WTC11 (cell line): ENCODE measurements around the gene CCDC87. TPM values are rescaled to one million over a fixed set of nuclear protein-coding genes. Genes with fewer than 3 reads are reported as not detected.
A peak's percentile ranks its signal among the peaks of the same experiment; 100 is the strongest.

Experiments used
- ATAC-seq: fragments of 200-7000 bp; cut with Tn5 transposase; 2 replicates; pipeline ENCODE4 v1.10.0; 2021; ENCODE audit warnings: mild to moderate bottlenecking, moderate library complexity
- CTCF ChIA-PET: fragments of 300-600 bp; sonication (Branson Sonifier 250); formaldehyde crosslinking; loops from one replicate; lab custom pipeline; 2021; ENCODE audit warnings: antibody characterized with exemption; lab: Charles Lee
- POLR2A ChIA-PET: fragments of 350-600 bp; sonication (Branson Sonifier 250); formaldehyde crosslinking; loops from one replicate; lab custom pipeline; 2021; ENCODE audit warnings: antibody characterized with exemption; lab: Charles Lee
- DNase-seq: peaks from one replicate; pipeline ENCODE4 v3.0.0; 2021; ENCODE audit warnings: low spot score
- H3K27ac Mint-ChIP-seq: 2 replicates; pipeline ENCODE4 v1.8.0; 2021; ENCODE audit warnings: mixed read lengths
- H3K27me3 Mint-ChIP-seq: 2 replicates; pipeline ENCODE4 v1.8.0; 2021; ENCODE audit warnings: low read depth, mild to moderate bottlenecking, moderate library complexity, mixed read lengths
- H3K36me3 Mint-ChIP-seq: 2 replicates; pipeline ENCODE4 v1.8.0; 2021; ENCODE audit warnings: mixed read lengths
- H3K4me1 Mint-ChIP-seq: 2 replicates; pipeline ENCODE4 v1.8.0; 2022; ENCODE audit warnings: mixed read lengths
- H3K4me3 Mint-ChIP-seq: 2 replicates; pipeline ENCODE4 v1.8.0; 2021; ENCODE audit warnings: mild to moderate bottlenecking, moderate library complexity, mixed read lengths
- H3K9me3 Mint-ChIP-seq: 2 replicates; pipeline ENCODE4 v1.8.0; 2021; ENCODE audit warnings: mixed read lengths
- ATF1 ChIP-seq: sonication (generic); formaldehyde crosslinking; IDR thresholded peaks from 2 replicates; pipeline ENCODE4 v1.8.1; 2023; ENCODE audit warnings: mild to moderate bottlenecking, moderate library complexity, missing genetic modification reagents
- CREM ChIP-seq: sonication (generic); formaldehyde crosslinking; IDR thresholded peaks from 2 replicates; pipeline ENCODE4 v1.8.1; 2022; ENCODE audit warnings: mild to moderate bottlenecking, missing genetic modification reagents, moderate library complexity
- EMX1 ChIP-seq: fragments of 250-450 bp; sonication (Bioruptor Pico); IDR thresholded peaks from 2 replicates; pipeline ENCODE4 v1.8.0; 2021; ENCODE audit warnings: mild to moderate bottlenecking
- FOXK1 ChIP-seq: sonication (generic); formaldehyde crosslinking; IDR thresholded peaks from 2 replicates; pipeline ENCODE4 v1.8.0; 2022; ENCODE audit warnings: mild to moderate bottlenecking, moderate library complexity, missing genetic modification reagents
- FOXP1 ChIP-seq: sonication (generic); formaldehyde crosslinking; IDR thresholded peaks from 2 replicates; pipeline ENCODE4 v1.8.0; 2022; ENCODE audit warnings: missing genetic modification reagents, mild to moderate bottlenecking, moderate library complexity, borderline replicate concordance
- GTF2I ChIP-seq: fragments of 250-450 bp; sonication (Bioruptor Pico); conservative IDR thresholded peaks from 2 replicates; pipeline ENCODE4 v1.4.0; 2021; ENCODE audit warnings: mild to moderate bottlenecking
- JAZF1 ChIP-seq: fragments of 250-450 bp; sonication (Bioruptor Pico); IDR thresholded peaks from 2 replicates; pipeline ENCODE4 v1.9.0; 2021; ENCODE audit warnings: moderate library complexity, mild to moderate bottlenecking, inconsistent platforms
- TEAD4 ChIP-seq: sonication (generic); formaldehyde crosslinking; IDR thresholded peaks from 2 replicates; pipeline ENCODE4 v1.8.0; 2022; ENCODE audit warnings: mild to moderate bottlenecking, missing genetic modification reagents
- ZNF423 ChIP-seq: fragments of 250-450 bp; sonication (Bioruptor Pico); IDR thresholded peaks from 2 replicates; pipeline ENCODE4 v2.1.2; 2022; ENCODE audit warnings: mild to moderate bottlenecking, moderate library complexity
- total RNA-seq: library from RNA; stranded (reverse); gene quantifications from 3 replicates; pipeline ENCODE4 v1.2.3, GENCODE V29; 2021
- TF ChIP-seq, protein P1 (sequence below): fragments of 250-450 bp; sonication (Bioruptor Pico); IDR thresholded peaks from 2 replicates; pipeline ENCODE4 v2.1.2; 2022; ENCODE audit warnings: mild to moderate bottlenecking, moderate library complexity
- TF ChIP-seq, protein P2 (sequence below): sonication (generic); formaldehyde crosslinking; IDR thresholded peaks from 2 replicates; pipeline ENCODE4 v1.8.1; 2022; ENCODE audit warnings: mild to moderate bottlenecking, missing genetic modification reagents, moderate library complexity, borderline replicate concordance
- TF ChIP-seq, protein P3 (sequence below): fragments of 250-450 bp; sonication (Bioruptor Pico); IDR thresholded peaks from 2 replicates; pipeline ENCODE4 v1.8.0; 2021; ENCODE audit warnings: mild to moderate bottlenecking
- TF ChIP-seq, protein P4 (sequence below): sonication (generic); formaldehyde crosslinking; IDR thresholded peaks from 2 replicates; pipeline ENCODE4 v1.8.1; 2022; ENCODE audit warnings: low read depth, missing genetic modification reagents, borderline replicate concordance
- TF ChIP-seq, protein P5 (sequence below): sonication (generic); formaldehyde crosslinking; IDR thresholded peaks from 2 replicates; pipeline ENCODE4 v1.8.1; 2023; ENCODE audit warnings: mild to moderate bottlenecking, moderate library complexity, missing genetic modification reagents
- TF ChIP-seq, protein P6 (sequence below): fragments of 200-600 bp; IDR thresholded peaks from 2 replicates; pipeline ENCODE4 v1.8.0; 2022; ENCODE audit warnings: antibody characterized with exemption

Gene CCDC87
- total RNA-seq, 1 experiment from 2014 or later, result 0.85 TPM

DNA sequence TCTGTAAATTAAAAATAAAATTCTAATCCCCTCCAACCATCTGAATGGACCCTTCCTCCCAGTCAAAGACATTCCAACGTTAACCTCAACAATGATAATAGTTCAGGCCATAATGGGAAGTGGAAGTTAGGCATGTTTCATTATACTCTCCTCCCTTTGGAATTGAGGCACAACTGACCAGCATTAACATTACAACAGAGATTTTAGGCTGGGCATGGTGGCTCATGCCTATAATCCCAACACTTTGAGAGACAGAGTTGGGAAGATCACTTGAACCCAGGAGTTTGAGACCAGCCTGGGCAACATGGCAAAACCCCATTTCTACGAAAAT, 22.0 kb downstream of the CCDC87 start (continued):
- TF ChIP-seq GTF2I (CRISPR knock-in tag) (no peak), CREM (CRISPR knock-in tag) (no peak), TEAD4 (CRISPR knock-in tag) (no peak)
- TF ChIP-seq, protein P1, sequence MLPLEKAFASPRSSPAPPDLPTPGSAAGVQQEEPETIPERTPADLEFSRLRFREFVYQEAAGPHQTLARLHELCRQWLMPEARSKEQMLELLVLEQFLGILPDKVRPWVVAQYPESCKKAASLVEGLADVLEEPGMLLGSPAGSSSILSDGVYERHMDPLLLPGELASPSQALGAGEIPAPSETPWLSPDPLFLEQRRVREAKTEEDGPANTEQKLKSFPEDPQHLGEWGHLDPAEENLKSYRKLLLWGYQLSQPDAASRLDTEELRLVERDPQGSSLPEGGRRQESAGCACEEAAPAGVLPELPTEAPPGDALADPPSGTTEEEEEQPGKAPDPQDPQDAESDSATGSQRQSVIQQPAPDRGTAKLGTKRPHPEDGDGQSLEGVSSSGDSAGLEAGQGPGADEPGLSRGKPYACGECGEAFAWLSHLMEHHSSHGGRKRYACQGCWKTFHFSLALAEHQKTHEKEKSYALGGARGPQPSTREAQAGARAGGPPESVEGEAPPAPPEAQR (CRISPR knock-in tag), result no peak

DNA sequence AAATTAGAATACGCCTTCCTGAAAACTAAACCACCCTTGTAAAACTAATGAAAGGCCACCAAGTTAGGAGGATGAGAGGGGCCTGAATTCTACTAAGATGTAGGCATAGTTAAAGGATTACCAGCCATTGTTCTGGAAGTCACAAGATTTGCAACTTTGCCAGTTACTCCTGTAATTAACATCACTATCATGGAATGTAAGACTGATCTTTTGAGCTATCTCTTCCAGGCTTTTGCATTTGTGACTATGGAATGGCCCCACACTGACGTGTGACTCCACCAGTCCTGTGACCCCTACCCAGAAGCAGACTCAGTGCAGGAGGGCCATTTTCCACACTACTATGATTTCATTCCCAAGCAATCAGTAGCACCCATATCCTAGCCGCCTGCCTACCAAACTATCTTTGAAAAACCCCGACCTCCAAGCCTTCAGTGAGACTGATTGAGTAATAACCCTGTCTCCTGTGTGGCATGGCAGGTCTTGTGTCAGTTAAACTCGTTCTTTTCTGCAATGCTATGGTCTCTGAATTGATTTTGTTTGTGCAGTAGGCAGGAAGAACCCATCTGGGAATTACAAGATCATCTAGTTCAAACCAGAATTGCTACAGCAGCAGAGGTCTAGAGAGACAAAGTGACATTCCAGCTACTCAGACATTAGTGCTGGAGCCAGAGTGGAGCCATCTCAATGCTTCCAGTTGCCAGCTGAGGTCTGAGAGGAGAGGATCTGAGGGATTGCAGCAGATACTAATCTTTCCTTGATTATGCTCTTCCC, 22.6 kb downstream of the CCDC87 start:
- ATAC-seq (peak; percentile 70), DNase-seq (no peak)
- H3K4me1 Mint-ChIP-seq, result peaks cover 21% of the 10 kb centered on the region
- peak overlapping the region; percentile 94 for H3K27ac Mint-ChIP-seq
- peaks cover 21% of the 10 kb centered on the region for H3K36me3 Mint-ChIP-seq
- CTCF ChIA-PET, result interaction anchor here (0.5 to 3.9 kb wide), 6 partner anchors 11 to 841 kb away, joined by 3 to 23 read pairs (median 4); partner anchors contain the start of genes CCDC87, CCS and RBM4B
- TF ChIP-seq, protein P2, sequence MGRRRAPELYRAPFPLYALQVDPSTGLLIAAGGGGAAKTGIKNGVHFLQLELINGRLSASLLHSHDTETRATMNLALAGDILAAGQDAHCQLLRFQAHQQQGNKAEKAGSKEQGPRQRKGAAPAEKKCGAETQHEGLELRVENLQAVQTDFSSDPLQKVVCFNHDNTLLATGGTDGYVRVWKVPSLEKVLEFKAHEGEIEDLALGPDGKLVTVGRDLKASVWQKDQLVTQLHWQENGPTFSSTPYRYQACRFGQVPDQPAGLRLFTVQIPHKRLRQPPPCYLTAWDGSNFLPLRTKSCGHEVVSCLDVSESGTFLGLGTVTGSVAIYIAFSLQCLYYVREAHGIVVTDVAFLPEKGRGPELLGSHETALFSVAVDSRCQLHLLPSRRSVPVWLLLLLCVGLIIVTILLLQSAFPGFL (CRISPR knock-in tag), result no peak
- TF ChIP-seq, all 79 proteins: peak for 0
- Mint-ChIP-seq H3K9me3 (peaks cover 22% of the 10 kb centered on the region), H3K4me3 (no peak overlapping the region), H3K27me3 (peaks cover 28% of the 10 kb centered on the region)
- POLR2A ChIA-PET, result no interaction called here

DNA sequence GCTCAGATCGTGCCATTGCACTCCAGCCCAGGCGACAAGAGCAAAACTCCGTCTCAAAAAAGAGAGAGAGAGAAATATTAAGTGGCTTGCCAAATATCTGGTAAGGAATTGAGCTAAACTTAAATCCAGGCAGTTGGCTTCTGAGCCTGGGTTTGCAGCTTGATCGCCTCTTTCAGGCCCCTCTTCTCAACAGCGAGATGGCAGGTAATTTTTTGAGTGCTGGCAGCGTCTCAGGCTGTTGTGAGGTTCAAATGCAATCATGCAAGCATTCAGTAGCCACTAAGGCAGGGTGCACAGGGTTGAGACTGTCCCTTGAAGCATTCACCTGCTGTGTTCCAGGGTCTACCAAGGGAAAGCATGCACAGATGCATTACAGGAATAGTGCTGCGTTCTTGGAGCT, 23.8 kb downstream of the CCDC87 start:
- H3K4me3 Mint-ChIP-seq, result no peak overlapping the region
- no peak for ATAC-seq
- H3K27me3 Mint-ChIP-seq, result peaks cover 18% of the 10 kb centered on the region
- DNase-seq, result no peak
- CTCF ChIA-PET, result interaction anchor here (1.2 to 3.9 kb wide), 6 partner anchors 10 to 109 kb away, joined by 3 to 23 read pairs (median 5); partner anchors contain the start of genes CCDC87, CCS and RBM4B
- peaks cover 21% of the 10 kb centered on the region for H3K4me1 Mint-ChIP-seq
- H3K36me3 Mint-ChIP-seq, result peaks cover 9% of the 10 kb centered on the region
- TF ChIP-seq FOXP1, result no peak
- H3K27ac Mint-ChIP-seq, result peak overlapping the region; percentile 48; the same call in 1 of the 2 replicates
- POLR2A ChIA-PET, result no interaction called here
- H3K9me3 Mint-ChIP-seq, result peaks cover 10% of the 10 kb centered on the region

DNA sequence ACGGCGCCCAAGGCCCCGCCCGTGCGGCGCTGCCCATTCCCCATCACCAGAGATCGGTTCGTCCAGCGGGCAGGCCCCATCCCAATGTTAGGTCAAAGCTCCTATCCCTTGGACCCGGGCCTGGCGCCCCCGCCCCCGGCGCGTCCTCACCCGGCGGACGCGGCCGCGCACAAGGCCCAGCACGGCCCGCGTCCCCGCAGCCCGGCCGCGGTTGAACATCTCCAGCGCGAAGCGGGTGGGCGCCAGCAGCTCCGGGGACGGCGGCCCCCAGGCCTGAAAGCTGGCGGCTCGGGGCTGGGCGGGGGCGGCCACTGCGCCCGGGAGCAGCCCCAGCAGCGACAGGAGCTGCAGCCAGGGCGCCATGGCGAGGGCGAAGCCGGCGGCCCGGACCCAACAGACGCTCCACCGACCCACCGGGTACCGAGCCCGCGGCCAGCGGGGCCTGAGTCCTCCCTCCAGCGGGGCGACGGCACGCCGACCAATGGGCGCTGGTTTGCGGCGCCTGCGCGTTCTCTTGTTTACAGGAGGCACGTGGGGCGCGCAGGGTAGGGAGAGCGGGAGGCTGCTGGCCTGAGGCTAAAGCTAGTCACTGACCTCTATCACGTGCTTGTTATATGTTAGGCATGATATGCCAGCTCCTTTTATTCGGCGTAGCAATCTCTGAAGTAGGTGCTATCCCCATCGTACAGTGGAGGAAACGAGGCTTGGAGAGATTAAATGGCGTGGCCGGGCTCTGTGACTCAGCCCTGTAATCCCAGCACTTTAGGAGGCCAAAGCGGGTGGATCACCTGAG, 24.5 kb downstream of the CCDC87 start, which contains the start of gene CTSF:
TSS of gene CTSF (minus strand) at position 483 of the 793 bp plus-strand sequence. CDS start at position 363, 120 bp downstream.
- peak; percentile 53 for DNase-seq
- Mint-ChIP-seq H3K27me3 (peaks cover 15% of the 10 kb centered on the region), H3K4me3 (peak within 1 kb of the TSS; percentile 16; the same call in 1 of the 2 replicates), H3K36me3 (peaks cover 2% of the 10 kb centered on the region), H3K4me1 (peaks cover 21% of the 10 kb centered on the region), H3K9me3 (peaks cover 3% of the 10 kb centered on the region; the same call in 1 of the 2 replicates), H3K27ac (peak within 1 kb of the TSS; percentile 48; the same call in 1 of the 2 replicates)
- no peak for ATAC-seq
- ChIA-PET CTCF (interaction anchor here (0.6 to 3.9 kb wide), 6 partner anchors 9 to 110 kb away, joined by 3 to 23 read pairs (median 5); partner anchors contain the start of genes CCDC87, CCS and RBM4B), POLR2A (no interaction called here)
- no peak for TF ChIP-seq ATF1 (CRISPR knock-in tag)
- no peak for TF ChIP-seq ZNF423 (CRISPR knock-in tag)
- TF ChIP-seq, protein P1 (CRISPR knock-in tag), result no peak
- TF ChIP-seq EMX1 (CRISPR knock-in tag), result no peak
- TF ChIP-seq, protein P3, sequence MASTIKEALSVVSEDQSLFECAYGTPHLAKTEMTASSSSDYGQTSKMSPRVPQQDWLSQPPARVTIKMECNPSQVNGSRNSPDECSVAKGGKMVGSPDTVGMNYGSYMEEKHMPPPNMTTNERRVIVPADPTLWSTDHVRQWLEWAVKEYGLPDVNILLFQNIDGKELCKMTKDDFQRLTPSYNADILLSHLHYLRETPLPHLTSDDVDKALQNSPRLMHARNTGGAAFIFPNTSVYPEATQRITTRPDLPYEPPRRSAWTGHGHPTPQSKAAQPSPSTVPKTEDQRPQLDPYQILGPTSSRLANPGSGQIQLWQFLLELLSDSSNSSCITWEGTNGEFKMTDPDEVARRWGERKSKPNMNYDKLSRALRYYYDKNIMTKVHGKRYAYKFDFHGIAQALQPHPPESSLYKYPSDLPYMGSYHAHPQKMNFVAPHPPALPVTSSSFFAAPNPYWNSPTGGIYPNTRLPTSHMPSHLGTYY, result no peak
- TF ChIP-seq, protein P4, sequence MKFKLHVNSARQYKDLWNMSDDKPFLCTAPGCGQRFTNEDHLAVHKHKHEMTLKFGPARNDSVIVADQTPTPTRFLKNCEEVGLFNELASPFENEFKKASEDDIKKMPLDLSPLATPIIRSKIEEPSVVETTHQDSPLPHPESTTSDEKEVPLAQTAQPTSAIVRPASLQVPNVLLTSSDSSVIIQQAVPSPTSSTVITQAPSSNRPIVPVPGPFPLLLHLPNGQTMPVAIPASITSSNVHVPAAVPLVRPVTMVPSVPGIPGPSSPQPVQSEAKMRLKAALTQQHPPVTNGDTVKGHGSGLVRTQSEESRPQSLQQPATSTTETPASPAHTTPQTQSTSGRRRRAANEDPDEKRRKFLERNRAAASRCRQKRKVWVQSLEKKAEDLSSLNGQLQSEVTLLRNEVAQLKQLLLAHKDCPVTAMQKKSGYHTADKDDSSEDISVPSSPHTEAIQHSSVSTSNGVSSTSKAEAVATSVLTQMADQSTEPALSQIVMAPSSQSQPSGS (CRISPR knock-in tag), result no peak
- no peak for TF ChIP-seq JAZF1
- TF ChIP-seq, protein P5, sequence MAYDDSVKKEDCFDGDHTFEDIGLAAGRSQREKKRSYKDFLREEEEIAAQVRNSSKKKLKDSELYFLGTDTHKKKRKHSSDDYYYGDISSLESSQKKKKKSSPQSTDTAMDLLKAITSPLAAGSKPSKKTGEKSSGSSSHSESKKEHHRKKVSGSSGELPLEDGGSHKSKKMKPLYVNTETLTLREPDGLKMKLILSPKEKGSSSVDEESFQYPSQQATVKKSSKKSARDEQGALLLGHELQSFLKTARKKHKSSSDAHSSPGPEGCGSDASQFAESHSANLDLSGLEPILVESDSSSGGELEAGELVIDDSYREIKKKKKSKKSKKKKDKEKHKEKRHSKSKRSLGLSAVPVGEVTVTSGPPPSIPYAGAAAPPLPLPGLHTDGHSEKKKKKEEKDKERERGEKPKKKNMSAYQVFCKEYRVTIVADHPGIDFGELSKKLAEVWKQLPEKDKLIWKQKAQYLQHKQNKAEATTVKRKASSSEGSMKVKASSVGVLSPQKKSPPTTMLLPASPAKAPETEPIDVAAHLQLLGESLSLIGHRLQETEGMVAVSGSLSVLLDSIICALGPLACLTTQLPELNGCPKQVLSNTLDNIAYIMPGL (CRISPR knock-in tag), result no peak
- no peak for TF ChIP-seq FOXK1
- TF ChIP-seq, protein P6, sequence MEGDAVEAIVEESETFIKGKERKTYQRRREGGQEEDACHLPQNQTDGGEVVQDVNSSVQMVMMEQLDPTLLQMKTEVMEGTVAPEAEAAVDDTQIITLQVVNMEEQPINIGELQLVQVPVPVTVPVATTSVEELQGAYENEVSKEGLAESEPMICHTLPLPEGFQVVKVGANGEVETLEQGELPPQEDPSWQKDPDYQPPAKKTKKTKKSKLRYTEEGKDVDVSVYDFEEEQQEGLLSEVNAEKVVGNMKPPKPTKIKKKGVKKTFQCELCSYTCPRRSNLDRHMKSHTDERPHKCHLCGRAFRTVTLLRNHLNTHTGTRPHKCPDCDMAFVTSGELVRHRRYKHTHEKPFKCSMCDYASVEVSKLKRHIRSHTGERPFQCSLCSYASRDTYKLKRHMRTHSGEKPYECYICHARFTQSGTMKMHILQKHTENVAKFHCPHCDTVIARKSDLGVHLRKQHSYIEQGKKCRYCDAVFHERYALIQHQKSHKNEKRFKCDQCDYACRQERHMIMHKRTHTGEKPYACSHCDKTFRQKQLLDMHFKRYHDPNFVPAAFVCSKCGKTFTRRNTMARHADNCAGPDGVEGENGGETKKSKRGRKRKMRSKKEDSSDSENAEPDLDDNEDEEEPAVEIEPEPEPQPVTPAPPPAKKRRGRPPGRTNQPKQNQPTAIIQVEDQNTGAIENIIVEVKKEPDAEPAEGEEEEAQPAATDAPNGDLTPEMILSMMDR, result no peak
